Nephron progenitor cell (in vitro differentiated cells): Measurements from ENCODE around the gene LCE2A.
"Not testable (repeated sequence)": the region's sequence is repeated elsewhere in the genome, so short reads cannot be mapped to it uniquely, and the experiment has no call there.

ENCODE experiments used
- DNase-seq: peaks from one replicate; pipeline ENCODE4 v3.0.0; 2021
- H3K27ac Mint-ChIP-seq: 2 replicates; pipeline ENCODE4 v1.8.0; 2021; ENCODE audit warnings: mild to moderate bottlenecking, moderate library complexity, mixed read lengths
- H3K27me3 Mint-ChIP-seq: 2 replicates; pipeline ENCODE4 v1.8.0; 2021; ENCODE audit warnings: mild to moderate bottlenecking, low read depth, mixed read lengths; ENCODE audit not compliant: poor library complexity
- H3K36me3 Mint-ChIP-seq: 2 replicates; pipeline ENCODE4 v1.8.0; 2021; ENCODE audit warnings: low read depth, mixed read lengths
- H3K4me1 Mint-ChIP-seq: 2 replicates; pipeline ENCODE4 v1.8.0; 2021; ENCODE audit warnings: mixed read lengths
- H3K4me3 Mint-ChIP-seq: 2 replicates; pipeline ENCODE4 v1.8.0; 2021; ENCODE audit warnings: mild to moderate bottlenecking, moderate library complexity, mixed read lengths
- H3K9me3 Mint-ChIP-seq: 2 replicates; pipeline ENCODE4 v1.8.0; 2021; ENCODE audit warnings: mild to moderate bottlenecking, moderate library complexity, mixed read lengths
- TF ChIP-seq, protein P1 (sequence below): fragments of 200-600 bp; sonication (generic); IDR thresholded peaks from 2 replicates; pipeline ENCODE4 v1.5.0; 2021; ENCODE audit warnings: antibody characterized with exemption

The LCE2A gene

GRCh38 chr1:152697701-152698600, at the start of gene LCE2A:
Gene LCE2A (plus strand): TSS chr1:152698345. CDS start chr1:152698902, 557 bp downstream.
- Mint-ChIP-seq H3K4me1 (no peaks in the 10 kb centered on the region), H3K36me3 (no peaks in the 10 kb centered on the region), H3K4me3 (no peak within 1 kb of the TSS), H3K27me3 (peaks cover 3% of the 10 kb centered on the region), H3K27ac (no peak within 1 kb of the TSS), H3K9me3 (peaks cover 75% of the 10 kb centered on the region)
- TF ChIP-seq, protein P1, sequence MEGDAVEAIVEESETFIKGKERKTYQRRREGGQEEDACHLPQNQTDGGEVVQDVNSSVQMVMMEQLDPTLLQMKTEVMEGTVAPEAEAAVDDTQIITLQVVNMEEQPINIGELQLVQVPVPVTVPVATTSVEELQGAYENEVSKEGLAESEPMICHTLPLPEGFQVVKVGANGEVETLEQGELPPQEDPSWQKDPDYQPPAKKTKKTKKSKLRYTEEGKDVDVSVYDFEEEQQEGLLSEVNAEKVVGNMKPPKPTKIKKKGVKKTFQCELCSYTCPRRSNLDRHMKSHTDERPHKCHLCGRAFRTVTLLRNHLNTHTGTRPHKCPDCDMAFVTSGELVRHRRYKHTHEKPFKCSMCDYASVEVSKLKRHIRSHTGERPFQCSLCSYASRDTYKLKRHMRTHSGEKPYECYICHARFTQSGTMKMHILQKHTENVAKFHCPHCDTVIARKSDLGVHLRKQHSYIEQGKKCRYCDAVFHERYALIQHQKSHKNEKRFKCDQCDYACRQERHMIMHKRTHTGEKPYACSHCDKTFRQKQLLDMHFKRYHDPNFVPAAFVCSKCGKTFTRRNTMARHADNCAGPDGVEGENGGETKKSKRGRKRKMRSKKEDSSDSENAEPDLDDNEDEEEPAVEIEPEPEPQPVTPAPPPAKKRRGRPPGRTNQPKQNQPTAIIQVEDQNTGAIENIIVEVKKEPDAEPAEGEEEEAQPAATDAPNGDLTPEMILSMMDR, result no peak
- no peak for DNase-seq

DNA sequence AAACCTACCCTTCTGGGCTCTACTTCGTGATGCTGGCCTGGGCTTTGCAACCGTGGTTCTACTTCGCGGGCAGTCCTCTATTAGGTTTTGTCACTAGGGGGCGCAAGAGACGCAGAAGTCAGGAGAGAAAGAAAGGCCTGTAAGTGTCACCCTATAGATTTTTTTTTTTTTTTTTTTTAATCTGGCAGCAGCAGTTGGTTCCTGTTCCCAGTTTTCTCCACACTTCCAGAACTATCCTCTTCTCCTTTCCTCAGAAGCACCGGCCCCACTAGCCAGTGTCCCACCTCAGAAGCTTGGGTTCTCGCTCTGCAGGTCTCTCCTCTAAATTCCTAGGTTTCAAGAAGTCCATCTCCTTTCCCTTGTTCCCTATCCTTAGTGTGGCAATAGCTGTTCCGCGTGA, 44.0 kb upstream of the LCE2A start:
- peaks cover 85% of the 10 kb centered on the region for H3K9me3 Mint-ChIP-seq

GRCh38 chr1:152656459-152656858, 41.7 kb upstream of the LCE2A start:
- no peak for DNase-seq
- H3K36me3 Mint-ChIP-seq, result no peaks in the 10 kb centered on the region
- H3K27ac Mint-ChIP-seq, result no peak overlapping the region
- peaks cover 80% of the 10 kb centered on the region for H3K9me3 Mint-ChIP-seq
- no peak overlapping the region for H3K4me3 Mint-ChIP-seq
- H3K4me1 Mint-ChIP-seq, result no peaks in the 10 kb centered on the region
- no peaks in the 10 kb centered on the region for H3K27me3 Mint-ChIP-seq
- TF ChIP-seq, protein P1, result no peak

More for the DNA sequence above, 44.0 kb upstream of the LCE2A start:
- Mint-ChIP-seq H3K27ac (no peak overlapping the region), H3K27me3 (no peaks in the 10 kb centered on the region), H3K36me3 (no peaks in the 10 kb centered on the region), H3K4me3 (no peak overlapping the region), H3K4me1 (no peaks in the 10 kb centered on the region)
- TF ChIP-seq, protein P1, result peak; percentile 9
- peak; percentile 12 for DNase-seq

DNA sequence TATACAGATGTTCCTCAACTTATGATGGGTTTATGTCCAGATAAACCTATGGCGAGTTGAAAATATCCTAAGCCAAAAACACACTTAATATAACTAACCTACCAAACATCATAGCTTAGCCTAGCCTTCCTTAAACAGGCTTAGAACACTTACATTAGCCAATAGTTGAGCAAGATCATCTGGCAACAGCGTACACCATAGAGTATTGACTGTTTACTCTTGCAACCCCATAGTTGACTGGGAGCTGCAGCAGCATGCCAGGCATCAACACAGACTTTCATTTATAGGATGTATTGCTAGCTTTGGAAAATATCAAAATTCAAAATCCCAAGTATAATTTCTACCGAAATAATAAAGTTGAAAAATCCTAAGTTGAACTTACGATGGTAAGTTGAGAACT, 40.5 kb upstream of the LCE2A start:
- DNase-seq, result no peak
- Mint-ChIP-seq H3K36me3 (no peaks in the 10 kb centered on the region), H3K27me3 (no peaks in the 10 kb centered on the region), H3K4me1 (no peaks in the 10 kb centered on the region), H3K4me3 (no peak overlapping the region), H3K9me3 (peaks cover 82% of the 10 kb centered on the region), H3K27ac (no peak overlapping the region)
- TF ChIP-seq, protein P1, result no peak

- Mint-ChIP-seq H3K4me1 (no peaks in the 10 kb centered on the region), H3K36me3 (no peaks in the 10 kb centered on the region), H3K27me3 (no peaks in the 10 kb centered on the region), H3K4me3 (no peak overlapping the region), H3K9me3 (peaks cover 84% of the 10 kb centered on the region), H3K27ac (no peak overlapping the region)
- TF ChIP-seq, protein P1, result no peak
- no peak for DNase-seq
Measured at GRCh38 chr1:152658649-152659048, 39.5 kb upstream of the LCE2A start.

- Mint-ChIP-seq H3K36me3 (no peaks in the 10 kb centered on the region), H3K4me1 (no peaks in the 10 kb centered on the region), H3K9me3 (peaks cover 89% of the 10 kb centered on the region), H3K27me3 (no peaks in the 10 kb centered on the region), H3K27ac (no peak within 1 kb of the TSS), H3K4me3 (no peak within 1 kb of the TSS)
- TF ChIP-seq, protein P1, result no peak
- DNase-seq, result no peak
Measured at GRCh38 chr1:152663098-152663497, 35.0 kb upstream of the LCE2A start, which contains the start of gene LCE2D. Gene LCE2D (plus strand): TSS chr1:152663380. CDS start chr1:152664106, 726 bp downstream.

- H3K27ac Mint-ChIP-seq, DNase-seq, H3K4me1 Mint-ChIP-seq, H3K36me3 Mint-ChIP-seq, H3K27me3 Mint-ChIP-seq, H3K4me3 Mint-ChIP-seq: not testable (repeated sequence)
- H3K9me3 Mint-ChIP-seq, result peaks cover 91% of the 10 kb centered on the region
Measured at GRCh38 chr1:152666171-152666570, 32.0 kb upstream of the LCE2A start.
